Neural progenitor cell (in vitro differentiated cells): ENCODE data around the gene MS4A18.

Experiments used
- CTCF ChIP-seq: fragments of 200-600 bp; sonication (generic); IDR thresholded peaks from 2 replicates; pipeline ENCODE4 v1.5.1; 2017; ENCODE audit warnings: antibody characterized with exemption, mild to moderate bottlenecking
- EZH2phosphoT487 ChIP-seq: fragments of 200-600 bp; sonication (generic); IDR thresholded peaks from 2 replicates; pipeline ENCODE4 v1.6.1; 2017; ENCODE audit warnings: antibody characterized with exemption

- TF ChIP-seq CTCF (no peak), EZH2phosphoT487 (no peak)
Observed at GRCh38 chr11:60699936-60700335, 24.6 kb upstream of the MS4A18 start.
